Renal pelvis (tissue), 12 donors: ENCODE results near the gene NDUFAF3. TPM values are rescaled to one million over a fixed set of nuclear protein-coding genes. Genes with fewer than 3 reads are reported as not detected.

Experiments used
- DNase-seq: peaks from one replicate; pipeline ENCODE4 v3.0.0-alpha.2; 2013
- long read RNA-seq, 16 experiments: transcript quantifications; one replicate each; lab custom pipeline, GENCODE V29; 2026
- polyA plus RNA-seq, 3 donors: library from polyadenylated mRNA; unstranded; fragments of 120-200 nt; gene quantifications; one replicate each; pipeline ENCODE4 v1.2.1, GENCODE V29; 2013; ENCODE audit not compliant: insufficient read length in 3 of 3

Gene NDUFAF3, protein sequence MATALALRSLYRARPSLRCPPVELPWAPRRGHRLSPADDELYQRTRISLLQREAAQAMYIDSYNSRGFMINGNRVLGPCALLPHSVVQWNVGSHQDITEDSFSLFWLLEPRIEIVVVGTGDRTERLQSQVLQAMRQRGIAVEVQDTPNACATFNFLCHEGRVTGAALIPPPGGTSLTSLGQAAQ
- 10 to 100 TPM; 65.8 to 80.8 (median 73.7) TPM for polyA plus RNA-seq
- long read RNA-seq, donor 1, transcript NDUFAF3-202 (5 exons, 2,012 nt), result major isoform, 67 of 409 reads
- long read RNA-seq, donor 1, transcript NDUFAF3-206 (4 exons, 826 nt), result minor isoform, 7 of 409 reads
- long read RNA-seq, donor 1, partial matches to known transcripts, result 222 of 409 reads
- long read RNA-seq, donor 1, other reads (novel, unspliced or antisense), result 112 of 409 reads
- long read RNA-seq, donor 2, transcript NDUFAF3-206 (4 exons, 826 nt), result minor isoform, 5 of 394 reads
- long read RNA-seq, donor 2, transcript NDUFAF3-202 (5 exons, 2,012 nt), result major isoform, 72 of 394 reads
- long read RNA-seq, donor 2, partial matches to known transcripts, result 170 of 394 reads
- long read RNA-seq, donor 2, other reads (novel, unspliced or antisense), result 146 of 394 reads
- long read RNA-seq, donor 3, transcript NDUFAF3-202 (5 exons, 2,012 nt), result major isoform, 74 of 333 reads
- long read RNA-seq, donor 3, partial matches to known transcripts, result 177 of 333 reads
- long read RNA-seq, donor 3, other reads (novel, unspliced or antisense), result 78 of 333 reads
- long read RNA-seq, donor 4, transcript NDUFAF3-202 (5 exons, 2,012 nt), result major isoform, 99 of 130 reads
- long read RNA-seq, donor 4, partial matches to known transcripts, result 13 of 130 reads
- long read RNA-seq, donor 4, other reads (novel, unspliced or antisense), result 15 of 130 reads
- long read RNA-seq, donor 5, transcript NDUFAF3-202 (5 exons, 2,012 nt), result major isoform, 44 of 53 reads
- long read RNA-seq, donor 5, partial matches to known transcripts, result 0 of 53 reads
- long read RNA-seq, donor 5, other reads (novel, unspliced or antisense), result 5 of 53 reads
- long read RNA-seq, donor 6, transcript NDUFAF3-206 (4 exons, 826 nt), result minor isoform, 5 of 387 reads
- long read RNA-seq, donor 6, transcript NDUFAF3-202 (5 exons, 2,012 nt), result major isoform, 67 of 387 reads
- long read RNA-seq, donor 6, partial matches to known transcripts, result 184 of 387 reads
- long read RNA-seq, donor 6, other reads (novel, unspliced or antisense), result 128 of 387 reads
- long read RNA-seq, donor 7, transcript NDUFAF3-202 (5 exons, 2,012 nt), result major isoform, 86 of 124 reads
- long read RNA-seq, donor 7, partial matches to known transcripts, result 18 of 124 reads
- long read RNA-seq, donor 7, other reads (novel, unspliced or antisense), result 15 of 124 reads
- long read RNA-seq, donor 8, transcript NDUFAF3-202 (5 exons, 2,012 nt), result major isoform, 35 of 38 reads
- long read RNA-seq, donor 8, partial matches to known transcripts, result 0 of 38 reads
- long read RNA-seq, donor 8, other reads (novel, unspliced or antisense), result 0 of 38 reads
- long read RNA-seq, donor 9, transcript NDUFAF3-202 (5 exons, 2,012 nt), result major isoform, 80 of 109 reads
- long read RNA-seq, donor 9, partial matches to known transcripts, result 6 of 109 reads
- long read RNA-seq, donor 9, other reads (novel, unspliced or antisense), result 18 of 109 reads
- long read RNA-seq, donor 10, transcript NDUFAF3-202 (5 exons, 2,012 nt), result major isoform, 62 of 73 reads
- long read RNA-seq, donor 10, partial matches to known transcripts, result 0 of 73 reads
- long read RNA-seq, donor 10, other reads (novel, unspliced or antisense), result 6 of 73 reads
- long read RNA-seq, donor 11, transcript NDUFAF3-202 (5 exons, 2,012 nt), result major isoform, 58 of 69 reads
- long read RNA-seq, donor 11, partial matches to known transcripts, result 0 of 69 reads
- long read RNA-seq, donor 11, other reads (novel, unspliced or antisense), result 7 of 69 reads
- long read RNA-seq, donor 12, transcript NDUFAF3-206 (4 exons, 826 nt), result minor isoform, 8 of 127 reads
- long read RNA-seq, donor 12, transcript NDUFAF3-202 (5 exons, 2,012 nt), result major isoform, 93 of 127 reads
- long read RNA-seq, donor 12, partial matches to known transcripts, result 8 of 127 reads
- long read RNA-seq, donor 12, other reads (novel, unspliced or antisense), result 16 of 127 reads
- long read RNA-seq, donor 13, transcript NDUFAF3-202 (5 exons, 2,012 nt), result major isoform, 36 of 55 reads
- long read RNA-seq, donor 13, partial matches to known transcripts, result 10 of 55 reads
- long read RNA-seq, donor 13, other reads (novel, unspliced or antisense), result 6 of 55 reads
- long read RNA-seq, donor 14, result 0 reads
- long read RNA-seq, donor 15, transcript NDUFAF3-202 (5 exons, 2,012 nt), result major isoform, 97 of 153 reads
- long read RNA-seq, donor 15, transcript NDUFAF3-206 (4 exons, 826 nt), result minor isoform, 11 of 153 reads
- long read RNA-seq, donor 15, partial matches to known transcripts, result 33 of 153 reads
- long read RNA-seq, donor 15, other reads (novel, unspliced or antisense), result 10 of 153 reads
- long read RNA-seq, donor 16, transcript NDUFAF3-202 (5 exons, 2,012 nt), result major isoform, 97 of 119 reads
- long read RNA-seq, donor 16, transcript NDUFAF3-206 (4 exons, 826 nt), result minor isoform, 8 of 119 reads
- long read RNA-seq, donor 16, partial matches to known transcripts, result 0 of 119 reads
- long read RNA-seq, donor 16, other reads (novel, unspliced or antisense), result 12 of 119 reads

DNA sequence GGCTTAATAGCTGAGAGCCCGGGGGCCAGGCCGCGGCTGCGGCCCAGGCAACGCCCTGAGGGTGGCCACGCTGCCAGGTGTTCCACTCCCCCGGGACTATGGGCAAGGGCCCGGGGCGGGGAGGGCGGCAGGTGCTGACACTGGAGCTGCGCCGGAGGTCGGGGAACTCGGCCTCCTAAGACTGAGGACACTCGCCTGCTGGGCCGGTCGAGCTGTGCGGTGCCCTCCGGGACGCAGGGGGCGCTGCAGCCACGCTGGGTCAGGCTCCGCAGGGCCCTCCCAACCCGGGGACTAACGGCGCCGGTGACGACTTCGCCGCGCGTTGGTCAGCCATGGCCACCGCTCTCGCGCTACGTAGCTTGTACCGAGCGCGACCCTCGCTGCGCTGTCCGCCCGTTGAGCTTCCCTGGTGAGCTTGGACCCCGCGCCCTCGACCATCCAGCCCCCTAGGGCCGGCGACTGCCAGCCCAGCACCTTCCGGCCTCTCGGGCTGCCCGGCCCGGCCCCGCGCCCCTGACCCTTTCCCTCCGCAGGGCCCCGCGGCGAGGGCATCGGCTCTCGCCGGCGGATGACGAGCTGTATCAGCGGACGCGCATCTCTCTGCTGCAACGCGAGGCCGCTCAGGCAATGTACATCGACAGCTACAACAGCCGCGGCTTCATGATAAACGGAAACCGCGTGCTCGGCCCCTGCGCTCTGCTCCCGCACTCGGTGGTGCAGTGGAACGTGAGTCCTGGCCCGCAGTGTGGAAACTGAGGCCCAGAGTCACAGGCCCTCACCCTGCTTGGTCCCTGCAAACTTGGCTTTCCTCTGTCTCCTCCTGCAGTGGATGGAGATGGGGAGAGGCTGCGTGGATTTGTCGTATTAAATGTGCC is at the start of gene NDUFAF3:
TSS of gene NDUFAF3 (plus strand) at position 309 of the 875 bp plus-strand sequence. CDS start at position 333, 24 bp downstream.
- peak; percentile 92 for DNase-seq

- no peak for DNase-seq
Measured at GRCh38 chr3:48974076-48974864, 47.7 kb upstream of the NDUFAF3 start.

DNA sequence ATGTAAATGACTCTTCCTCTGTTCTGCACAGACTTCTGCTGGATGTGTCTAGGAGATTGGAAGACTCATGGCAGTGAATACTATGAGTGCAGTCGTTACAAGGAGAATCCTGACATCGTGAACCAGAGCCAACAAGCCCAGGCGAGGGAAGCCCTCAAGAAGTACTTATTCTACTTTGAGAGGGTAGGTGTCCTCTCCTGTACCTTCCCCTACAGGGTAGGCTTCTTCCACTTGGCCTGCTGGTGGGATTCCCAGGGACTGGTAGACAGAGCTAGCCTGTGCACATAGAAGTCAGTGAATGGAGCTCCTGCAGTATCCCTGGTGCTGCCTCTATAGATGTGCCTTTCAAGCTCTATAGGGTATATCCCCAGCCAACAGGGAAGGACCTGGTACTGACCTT is 42.5 kb upstream of the NDUFAF3 start:
- DNase-seq, result no peak

DNA sequence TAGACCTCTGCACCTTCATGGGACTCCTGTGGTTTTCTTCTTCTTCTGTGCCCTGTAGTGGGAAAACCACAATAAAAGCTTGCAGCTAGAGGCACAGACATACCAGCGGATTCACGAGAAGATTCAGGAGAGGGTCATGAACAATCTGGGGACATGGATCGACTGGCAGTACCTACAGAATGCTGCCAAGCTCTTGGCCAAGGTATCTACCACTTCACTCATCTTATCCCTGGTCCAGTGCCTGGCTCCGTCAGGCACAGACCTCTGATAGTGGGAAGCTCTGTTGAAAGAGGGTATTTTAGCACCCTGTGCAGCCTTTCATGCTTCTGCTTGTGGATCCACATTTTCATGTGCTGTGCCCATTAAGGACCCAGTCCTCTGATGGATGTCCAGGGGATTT is 41.6 kb upstream of the NDUFAF3 start:
- no peak for DNase-seq

- no peak for DNase-seq
Measured at GRCh38 chr3:48982016-48982415, 39.9 kb upstream of the NDUFAF3 start.

DNA sequence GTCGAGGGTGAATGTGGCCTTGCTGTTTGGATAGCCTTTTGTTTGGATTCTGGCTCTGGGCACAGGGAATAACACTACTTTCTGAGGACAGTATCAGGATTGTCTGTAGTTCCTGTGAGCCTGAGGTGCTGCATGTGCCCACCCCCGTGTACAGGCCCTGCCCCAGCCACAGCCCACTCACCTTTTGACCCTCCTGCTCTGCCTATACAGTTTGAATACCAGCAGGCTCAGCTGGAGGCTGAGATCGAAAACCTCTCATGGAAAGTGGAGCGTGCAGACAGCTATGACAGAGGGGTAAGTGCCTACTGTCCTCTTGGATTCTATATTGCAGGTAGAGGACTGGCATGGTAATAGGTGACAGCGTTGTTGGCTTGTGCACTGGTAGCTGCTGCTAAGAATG is 39.2 kb upstream of the NDUFAF3 start:
- no peak for DNase-seq

- no peak for DNase-seq
Measured at GRCh38 chr3:48983096-48983495, 38.8 kb upstream of the NDUFAF3 start.

DNA sequence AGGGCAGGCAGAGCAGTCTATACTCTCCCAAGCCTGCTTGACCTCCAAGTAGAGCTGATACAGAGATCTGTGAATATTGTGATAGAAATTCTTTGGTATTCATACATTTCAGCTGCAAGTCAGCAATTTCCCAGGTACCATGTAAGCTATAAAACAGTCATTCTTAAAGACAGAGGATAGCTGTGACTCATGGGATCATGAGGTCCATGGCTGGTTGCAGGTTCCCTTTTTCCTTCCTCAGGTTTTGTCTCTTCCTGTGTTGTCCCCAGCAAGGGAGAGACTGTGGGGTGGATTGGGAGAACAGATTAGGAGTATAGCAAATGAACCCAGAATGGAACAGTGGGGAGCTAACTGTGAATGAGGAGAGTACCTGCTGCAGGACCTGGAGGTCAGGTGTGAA is 37.3 kb upstream of the NDUFAF3 start:
- no peak for DNase-seq

DNA sequence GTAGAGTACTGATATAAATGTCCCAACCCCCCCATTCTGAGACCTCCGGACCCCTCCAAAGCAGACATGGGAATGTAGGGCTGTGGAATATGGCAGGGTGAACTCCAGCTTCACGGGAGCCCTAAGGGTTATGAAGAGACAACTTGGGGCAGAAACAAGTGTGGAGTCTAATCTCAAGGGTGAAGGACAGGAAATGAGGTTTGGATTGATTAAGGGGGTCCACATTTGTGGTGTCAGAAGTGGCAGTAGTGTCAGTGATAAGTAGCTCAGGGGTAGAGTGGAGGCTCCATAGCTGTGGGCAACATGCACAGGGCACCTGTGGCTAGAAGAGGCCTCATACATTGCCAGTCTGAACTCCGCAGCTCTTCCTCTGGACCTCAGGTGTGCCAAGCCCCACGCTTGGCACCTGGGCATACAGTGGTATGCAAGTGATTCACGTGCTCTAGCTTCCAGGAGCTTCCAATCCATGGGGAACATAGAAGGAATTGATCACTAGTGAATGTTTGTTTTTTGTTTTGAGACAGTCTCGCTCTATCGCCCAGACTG is 36.0 kb upstream of the NDUFAF3 start:
- DNase-seq, result no peak

GRCh38 chr3:48989126-48989795 is 32.7 kb upstream of the NDUFAF3 start:
- no peak for DNase-seq

DNA sequence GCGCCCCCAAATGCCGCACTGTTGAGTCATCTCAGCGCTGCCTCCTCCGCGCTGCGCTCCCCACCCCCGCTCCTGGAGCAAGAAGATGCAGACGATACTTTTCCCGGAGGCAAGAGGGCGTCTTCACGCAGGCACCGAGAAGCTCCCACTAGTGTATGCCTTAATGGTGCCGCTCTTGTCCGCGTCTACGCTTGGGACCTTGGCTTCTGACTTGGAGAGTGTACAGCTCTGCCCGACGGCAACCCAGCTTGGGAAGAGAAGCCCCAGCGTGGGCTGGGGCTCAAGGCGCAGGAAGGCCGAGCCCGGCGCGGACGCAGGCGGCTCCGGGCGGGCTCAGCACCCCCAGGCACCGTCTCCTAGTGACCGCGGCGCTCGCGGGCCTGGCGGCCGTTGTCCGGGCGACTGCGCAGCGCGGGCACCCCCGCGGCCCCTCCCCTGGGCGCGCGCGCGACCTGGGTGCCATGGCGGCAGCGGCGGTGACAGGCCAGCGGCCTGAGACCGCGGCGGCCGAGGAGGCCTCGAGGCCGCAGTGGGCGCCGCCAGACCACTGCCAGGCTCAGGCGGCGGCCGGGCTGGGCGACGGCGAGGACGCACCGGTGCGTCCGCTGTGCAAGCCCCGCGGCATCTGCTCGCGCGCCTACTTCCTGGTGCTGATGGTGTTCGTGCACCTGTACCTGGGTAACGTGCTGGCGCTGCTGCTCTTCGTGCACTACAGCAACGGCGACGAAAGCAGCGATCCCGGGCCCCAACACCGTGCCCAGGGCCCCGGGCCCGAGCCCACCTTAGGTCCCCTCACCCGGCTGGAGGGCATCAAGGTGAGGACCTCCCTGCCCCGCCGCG is 31.9 kb upstream of the NDUFAF3 start, which contains the start of gene P4HTM:
TSS of gene P4HTM (plus strand) at position 446 of the 840 bp plus-strand sequence. CDS start at position 462, 16 bp downstream.
- peak; percentile 88 for DNase-seq

- peak; percentile 16 for DNase-seq
Measured at GRCh38 chr3:48990636-48991469, 31.1 kb upstream of the NDUFAF3 start.

DNA sequence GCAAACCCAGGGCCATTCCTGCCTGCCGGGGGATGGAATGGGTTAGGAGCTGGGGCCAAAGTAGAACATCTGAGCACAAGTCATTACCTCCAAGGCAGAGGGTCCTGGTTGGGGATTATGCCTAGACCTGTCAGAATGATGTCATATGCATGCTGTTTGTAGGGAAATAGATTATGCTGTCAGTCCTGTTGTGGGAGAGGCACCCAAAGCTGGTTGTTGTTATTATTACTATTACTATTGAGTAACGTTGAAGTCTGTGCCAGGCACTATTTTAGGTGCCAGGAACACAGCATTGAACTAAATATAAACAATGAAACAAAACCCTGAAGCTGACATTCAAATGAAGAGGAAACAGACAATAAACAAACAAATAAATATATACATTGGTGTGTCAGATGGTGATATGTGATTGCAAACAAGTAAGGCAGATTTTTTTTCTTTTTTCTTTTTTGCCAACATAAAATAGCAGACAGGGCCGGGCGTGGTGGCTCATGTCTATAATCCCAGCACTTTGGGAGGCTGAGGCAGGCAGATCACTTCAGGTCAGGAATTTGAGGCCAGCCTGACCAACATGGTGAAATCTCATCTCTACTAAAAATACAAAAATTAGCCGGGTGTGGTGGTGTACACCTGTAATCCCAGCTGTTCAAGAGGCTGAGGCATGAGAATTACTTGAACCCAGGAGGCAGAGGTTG is 29.9 kb upstream of the NDUFAF3 start:
- no peak for DNase-seq
